ENCODE results near the gene OR2J2.
"Not testable (repeated sequence)": the region's sequence is repeated elsewhere in the genome, so short reads cannot be mapped to it uniquely, and the experiment has no call there.

DNA sequence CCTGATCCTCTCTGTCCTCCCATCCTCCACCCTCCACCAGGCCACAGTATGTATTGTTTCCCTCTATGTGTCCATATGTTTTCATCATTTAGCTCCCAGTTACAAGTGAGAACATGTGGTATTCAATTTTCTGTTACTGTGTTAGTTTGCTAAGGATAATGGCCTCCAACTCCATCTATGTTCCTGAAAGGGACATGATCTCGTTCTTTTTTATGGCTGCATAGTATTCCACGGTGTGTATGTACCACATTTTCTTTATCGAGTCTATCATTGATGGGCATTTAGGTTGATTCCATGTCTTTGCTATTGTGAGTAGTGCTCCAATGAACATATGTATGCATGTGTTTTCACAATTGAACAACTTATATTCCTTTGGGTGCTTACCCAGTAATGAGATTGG, 21.3 kb upstream of the OR2J2 start:
- not testable (repeated sequence) for TF ChIP-seq POLR2A (IDR thresholded peaks at IDR 0.05)
- TF ChIP-seq, protein P1, sequence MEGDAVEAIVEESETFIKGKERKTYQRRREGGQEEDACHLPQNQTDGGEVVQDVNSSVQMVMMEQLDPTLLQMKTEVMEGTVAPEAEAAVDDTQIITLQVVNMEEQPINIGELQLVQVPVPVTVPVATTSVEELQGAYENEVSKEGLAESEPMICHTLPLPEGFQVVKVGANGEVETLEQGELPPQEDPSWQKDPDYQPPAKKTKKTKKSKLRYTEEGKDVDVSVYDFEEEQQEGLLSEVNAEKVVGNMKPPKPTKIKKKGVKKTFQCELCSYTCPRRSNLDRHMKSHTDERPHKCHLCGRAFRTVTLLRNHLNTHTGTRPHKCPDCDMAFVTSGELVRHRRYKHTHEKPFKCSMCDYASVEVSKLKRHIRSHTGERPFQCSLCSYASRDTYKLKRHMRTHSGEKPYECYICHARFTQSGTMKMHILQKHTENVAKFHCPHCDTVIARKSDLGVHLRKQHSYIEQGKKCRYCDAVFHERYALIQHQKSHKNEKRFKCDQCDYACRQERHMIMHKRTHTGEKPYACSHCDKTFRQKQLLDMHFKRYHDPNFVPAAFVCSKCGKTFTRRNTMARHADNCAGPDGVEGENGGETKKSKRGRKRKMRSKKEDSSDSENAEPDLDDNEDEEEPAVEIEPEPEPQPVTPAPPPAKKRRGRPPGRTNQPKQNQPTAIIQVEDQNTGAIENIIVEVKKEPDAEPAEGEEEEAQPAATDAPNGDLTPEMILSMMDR (IDR thresholded peaks at IDR 0.05): not testable (repeated sequence)

Measured in uterus (tissue), 2 donors.